ENCODE data around the gene GGT1.
"Not testable (repeated sequence)": the region's sequence is repeated elsewhere in the genome, so short reads cannot be mapped to it uniquely, and the experiment has no call there.

Gene GGT1

GRCh38 chr22:24583221-24584165 is 19.5 kb upstream of the GGT1 start:
- DNase-seq: no peak

- DNase-seq: no peak
Observed at GRCh38 chr22:24584166-24584790, 18.7 kb upstream of the GGT1 start.

DNA sequence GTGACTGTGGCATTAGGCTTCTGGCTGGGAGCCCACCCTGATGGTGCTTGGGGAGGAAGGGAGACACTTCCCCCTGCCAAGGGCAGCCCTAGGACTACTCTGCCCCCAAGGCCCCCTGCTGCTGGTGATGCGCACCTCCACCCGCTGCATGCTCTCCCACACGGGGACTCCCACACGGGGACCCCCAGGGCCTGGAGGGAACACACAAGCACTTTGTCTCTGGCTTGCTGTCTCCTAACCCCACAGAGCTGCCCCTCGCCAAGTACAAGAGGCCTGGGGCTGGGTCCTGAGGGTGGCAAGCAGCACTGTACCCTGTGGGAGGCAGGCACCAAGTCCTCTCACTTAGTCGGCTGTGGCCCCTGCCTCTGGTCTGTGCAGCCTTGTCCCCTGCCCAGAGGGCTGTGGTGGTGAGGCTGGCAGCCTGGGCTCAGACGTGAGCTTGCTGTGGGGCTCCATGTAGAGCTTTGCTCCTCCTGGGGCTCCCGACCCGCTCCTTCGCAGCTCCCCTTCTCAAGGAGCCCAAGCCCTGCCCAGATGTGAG is 18.1 kb upstream of the GGT1 start:
- DNase-seq: no peak

DNA sequence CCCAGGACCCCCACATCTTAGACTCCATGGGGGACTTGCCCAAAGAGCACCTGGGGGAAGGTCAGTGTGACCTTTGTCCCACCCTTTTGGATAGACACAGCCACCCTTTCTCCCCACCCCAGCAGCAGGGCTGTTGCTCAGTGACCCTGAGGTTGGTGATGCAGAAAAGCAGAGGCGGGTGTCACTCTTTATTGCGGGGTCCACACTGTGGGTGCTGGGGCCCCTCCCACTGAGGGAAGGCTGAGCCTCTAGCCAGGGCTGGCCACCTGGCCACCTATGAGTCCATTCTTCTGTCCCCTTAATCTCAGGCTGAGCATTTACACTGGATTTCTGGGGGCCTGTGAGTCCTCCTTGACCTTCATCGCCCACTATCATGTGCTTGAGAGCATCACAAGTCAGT is 17.5 kb upstream of the GGT1 start:
- DNase-seq: no peak

GRCh38 chr22:24585927-24586546 is 17.0 kb upstream of the GGT1 start:
- DNase-seq: no peak

DNA sequence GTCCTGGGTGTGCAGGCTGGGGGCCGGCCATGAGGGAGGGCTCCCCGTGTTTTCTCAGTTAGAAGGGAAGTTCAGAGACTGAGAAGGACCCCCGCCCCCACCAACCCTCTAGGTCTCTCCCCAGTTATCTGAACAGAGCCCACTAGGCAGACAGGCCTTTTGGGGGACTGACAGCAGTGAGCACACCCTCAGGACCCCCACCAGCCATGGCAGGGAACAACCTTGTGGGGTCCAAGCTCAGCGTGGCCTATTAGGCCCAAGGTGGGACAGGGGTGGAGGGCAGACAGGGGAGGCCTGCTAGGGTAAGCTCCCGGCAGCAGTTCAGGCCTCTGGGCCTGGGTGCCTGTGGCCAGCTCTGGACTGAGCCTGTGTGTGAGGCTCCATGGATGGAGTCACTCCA is 15.7 kb upstream of the GGT1 start:
- DNase-seq: no peak

GRCh38 chr22:24587948-24588347 is 15.0 kb upstream of the GGT1 start:
- DNase-seq: no peak

DNA sequence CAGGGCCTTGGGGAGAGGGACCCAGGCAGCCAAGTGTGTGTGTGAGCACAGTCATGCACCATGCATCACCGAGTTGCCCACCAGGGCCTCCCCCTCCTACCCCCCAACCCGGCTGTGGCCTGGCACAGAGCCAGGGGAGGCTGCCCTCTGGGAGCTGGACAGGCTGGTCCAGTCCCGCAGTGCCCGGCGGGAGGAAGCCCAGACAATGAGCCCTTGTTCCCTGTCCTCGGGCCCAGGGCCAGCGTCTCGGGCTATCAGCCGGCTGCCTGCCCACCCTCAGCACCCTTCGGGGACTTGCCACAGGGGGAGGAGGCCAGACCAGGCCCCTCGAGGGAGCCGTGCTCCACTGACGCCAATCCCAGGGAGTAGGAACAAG is 14.6 kb upstream of the GGT1 start:
- peak; percentile 25 to 97 (median 85) for DNase-seq

DNA sequence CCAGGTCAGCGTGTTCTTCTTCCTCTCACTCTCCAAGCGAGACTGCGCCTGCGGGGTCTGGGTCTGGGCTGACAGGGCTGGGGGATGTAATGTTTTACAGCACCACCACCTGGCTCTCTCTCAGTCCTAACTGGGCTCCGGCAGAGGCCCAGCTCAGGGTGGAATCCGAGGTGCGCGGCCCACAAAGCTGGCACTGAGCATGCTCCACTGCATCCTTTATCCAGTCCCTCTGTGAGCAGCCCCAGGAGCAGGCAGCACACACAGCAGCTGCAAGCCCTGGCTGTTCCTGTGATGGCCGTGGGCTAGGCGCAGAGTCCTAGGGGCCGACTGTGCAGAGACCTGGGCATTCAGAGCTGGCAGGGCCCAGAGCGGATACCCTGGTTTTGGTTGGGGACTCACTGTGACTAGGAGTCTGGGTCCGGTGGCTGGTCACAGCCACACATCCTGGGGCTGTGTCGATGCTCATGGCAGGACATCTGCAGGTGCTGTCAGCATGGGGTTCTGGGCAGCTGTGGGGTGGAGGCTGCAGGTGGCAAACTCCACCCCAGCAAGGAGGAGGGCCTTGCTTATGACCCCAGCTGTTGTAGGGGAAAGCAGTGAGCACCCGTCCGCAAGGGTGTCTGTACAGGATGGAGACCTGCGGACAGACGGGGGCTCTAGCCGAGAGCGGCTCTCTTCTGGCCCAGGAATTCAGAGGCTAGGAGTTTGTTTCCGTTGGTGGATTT is 14.1 kb upstream of the GGT1 start:
- peak in 6 of 51 donors; percentile 48 to 68 (median 62) for DNase-seq

DNA sequence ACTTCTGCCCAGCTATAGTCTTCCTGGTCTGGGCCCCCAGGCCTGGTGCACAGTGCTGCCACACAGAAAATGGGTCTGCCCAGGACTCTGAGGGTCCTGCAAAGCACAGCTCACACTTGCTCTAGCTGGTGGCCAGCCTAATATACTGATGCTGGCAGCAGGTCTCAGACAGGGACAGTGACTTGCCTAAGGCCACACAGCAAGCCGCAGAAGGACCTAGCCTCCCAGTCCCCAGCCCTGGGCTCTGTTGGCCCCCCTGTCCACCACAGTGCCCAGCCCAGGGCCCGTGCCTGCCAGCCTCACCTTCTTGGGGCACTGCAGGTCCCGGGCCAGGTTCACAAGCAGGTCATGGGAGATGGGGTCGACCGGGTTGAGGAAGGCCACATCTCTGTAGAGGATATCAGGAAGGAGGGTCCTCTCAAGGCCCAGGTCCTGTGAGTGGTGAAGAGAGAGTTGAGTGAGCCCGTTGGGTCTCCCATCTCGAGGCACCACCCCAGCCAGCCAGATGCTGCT is 13.4 kb upstream of the GGT1 start:
- DNase-seq: no peak

GRCh38 chr22:24590596-24591173 is 12.3 kb upstream of the GGT1 start:
- DNase-seq: no peak

- no peak for DNase-seq
Observed at GRCh38 chr22:24591286-24591830, 11.6 kb upstream of the GGT1 start.

DNA sequence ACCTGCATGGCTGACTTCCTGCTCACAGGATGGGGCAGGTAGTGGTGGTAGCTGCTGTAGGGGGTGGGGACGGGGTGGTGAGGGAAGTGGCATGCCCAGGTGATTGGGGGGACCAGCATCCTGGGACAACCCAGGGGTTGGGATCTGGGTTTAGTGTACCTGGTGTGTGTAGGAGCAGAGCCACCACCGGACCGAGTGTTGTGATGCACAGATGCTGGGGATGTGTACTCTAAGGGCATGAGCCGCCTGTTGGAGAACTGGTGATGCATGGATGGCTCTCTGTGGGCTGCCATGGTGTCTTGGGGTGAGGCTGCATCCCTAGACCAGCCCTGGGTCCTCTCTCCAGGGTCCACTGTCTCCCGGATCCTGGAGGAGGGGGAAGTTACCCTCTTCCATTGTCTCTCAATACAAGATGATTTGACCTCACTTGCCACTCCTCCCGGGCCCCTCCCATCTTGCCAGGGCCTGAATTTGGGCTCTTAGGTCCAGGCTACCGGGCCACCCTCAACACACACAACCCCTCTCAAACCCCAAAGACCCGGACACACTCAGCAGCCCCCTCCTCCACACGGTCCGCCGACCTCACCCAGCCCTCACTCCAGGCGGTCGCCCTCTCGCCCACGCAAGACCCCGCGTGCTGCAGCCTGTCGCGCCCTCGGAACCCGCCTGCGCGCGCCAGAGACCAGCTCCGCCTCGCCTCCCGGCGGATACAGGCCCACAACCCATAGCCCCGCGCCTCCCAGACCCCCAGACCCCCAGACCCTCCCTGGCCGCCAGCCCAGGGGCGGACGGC is 10.7 kb upstream of the GGT1 start:
- peak in 3 of 51 donors; percentile 39 to 55 (median 48) for DNase-seq

DNA sequence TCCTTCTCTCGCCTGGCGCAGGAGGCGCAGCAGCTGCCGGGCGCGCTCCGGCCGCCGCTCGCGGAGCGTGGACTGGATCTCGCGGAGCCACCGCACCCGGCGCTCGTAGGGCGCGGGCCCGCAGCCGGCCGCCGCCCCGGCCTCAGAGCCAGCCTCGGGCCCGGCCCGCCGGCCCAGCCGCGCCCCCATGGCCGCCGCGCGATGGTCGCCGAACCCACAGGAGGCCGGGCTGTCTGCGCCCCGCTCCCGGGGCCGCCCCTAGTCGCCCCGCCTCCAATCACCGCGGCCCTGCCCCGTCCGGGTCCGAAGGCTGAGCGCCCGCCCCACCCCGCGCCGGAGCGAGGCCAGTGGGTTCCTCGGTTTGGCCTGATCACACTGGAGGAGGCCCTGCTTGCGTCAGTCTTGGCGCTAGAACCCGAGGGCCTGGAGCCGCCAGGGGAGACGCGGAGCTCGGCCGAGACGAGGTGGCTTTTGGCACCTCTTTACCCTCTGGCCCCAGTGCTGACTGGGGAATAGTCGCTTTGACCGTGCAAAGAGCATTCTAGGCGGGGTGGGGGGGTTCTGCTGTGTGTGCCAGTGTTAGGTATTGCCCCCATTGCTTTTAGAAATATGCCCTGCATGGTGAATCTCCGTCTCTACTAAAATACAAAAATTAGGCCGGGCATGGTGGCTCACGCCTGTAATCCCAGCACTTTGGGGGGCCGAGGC is 10.0 kb upstream of the GGT1 start, which contains the start of gene LRRC75B:
TSS of gene LRRC75B (minus strand) at position 223 of the 708 bp plus-strand sequence. CDS start at position 189, 34 bp downstream.
- peak in 47 of 51 donors; percentile 19 to 87 (median 66) for DNase-seq

- DNase-seq: not testable (repeated sequence)
Observed at GRCh38 chr22:24593559-24593835, 9.5 kb upstream of the GGT1 start.

GRCh38 chr22:24593836-24594568 is 9.0 kb upstream of the GGT1 start:
- no peak for DNase-seq

DNA sequence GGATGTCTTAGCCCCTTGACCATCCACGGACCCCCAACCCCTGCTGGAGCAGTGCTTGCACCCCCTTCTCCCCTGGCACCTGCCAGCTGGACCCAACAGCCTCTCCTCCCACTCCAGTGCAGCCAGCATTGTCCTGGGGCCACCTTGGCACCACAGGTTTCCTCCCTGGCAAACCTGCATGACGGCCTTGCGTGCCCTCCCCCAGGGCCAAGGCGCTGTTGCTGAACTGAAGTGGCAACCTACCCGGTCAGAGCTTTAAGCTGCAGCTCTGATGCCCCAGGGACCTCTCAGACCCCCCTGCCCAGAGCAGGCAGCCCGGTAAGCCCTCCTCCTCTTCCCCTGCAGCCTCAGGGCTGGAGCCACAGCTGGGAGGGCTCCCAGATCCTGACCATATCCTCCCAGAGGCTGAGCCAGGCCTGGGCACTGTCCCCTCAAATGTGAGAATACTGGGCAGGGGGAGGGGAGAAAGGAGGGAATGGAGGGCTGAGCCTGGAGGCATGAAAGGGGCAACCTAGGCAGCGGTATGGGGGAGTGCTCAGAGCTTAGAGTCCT is 8.3 kb upstream of the GGT1 start:
- no peak for DNase-seq

GRCh38 chr22:24595228-24595627 is 7.8 kb upstream of the GGT1 start:
- DNase-seq: no peak

All from hypothalamus (tissue), 51 donors.